Left ventricle myocardium inferior (tissue), 1 donor: ENCODE data around the gene HOXA6. TPM values are rescaled to one million over a fixed set of nuclear protein-coding genes. Genes with fewer than 3 reads are reported as not detected.
A peak's percentile ranks its signal among the peaks of the same experiment; 100 is the strongest.

Experiments
- DNase-seq: peaks from one replicate; pipeline ENCODE4 v3.0.0-alpha.2; 2020
- H3K27ac ChIP-seq: fragments of 200-600 bp; replicated peaks from 2 replicates; pipeline ENCODE4 v1.8.0; 2021
- H3K27me3 ChIP-seq: fragments of 200-600 bp; 2 replicates; pipeline ENCODE4 v1.8.0; 2021; ENCODE audit warnings: low read depth
- H3K36me3 ChIP-seq: fragments of 200-600 bp; 2 replicates; pipeline ENCODE4 v1.8.0; 2021
- H3K4me1 ChIP-seq: fragments of 200-600 bp; 2 replicates; pipeline ENCODE4 v1.8.0; 2021
- H3K4me3 ChIP-seq: fragments of 200-600 bp; 2 replicates; pipeline ENCODE4 v1.8.0; 2021; ENCODE audit warnings: mild to moderate bottlenecking, moderate library complexity
- H3K9me3 ChIP-seq: fragments of 200-600 bp; replicated peaks from 2 replicates; pipeline ENCODE4 v1.8.0; 2021
- CTCF ChIP-seq: fragments of 200-600 bp; IDR thresholded peaks from 2 replicates; pipeline ENCODE4 v1.8.0; 2021; ENCODE audit warnings: antibody characterized with exemption, mild to moderate bottlenecking, borderline replicate concordance
- intact Hi-C: fragments of 100-400 bp; cut with micrococcal nuclease; formaldehyde crosslinking; loops from one replicate; pipeline ENCODE4 v1.11.0; 2022
- total RNA-seq: library from RNA; stranded (reverse); fragmentation: NEBNext Ultra II Directional; extraction: Animal tissue kit (Norgen Biotek cat#: 25700); gene quantifications from one replicate; pipeline ENCODE4 v1.2.1, GENCODE V29; 2021
- donor health status: DM: no; HTN: yes; CAD: no; lungs with severe emphysema.

HOXA6 gene
- total RNA-seq, 1 donor from 2014 or later = not detected

- no peak overlapping the region for H3K27ac ChIP-seq
- no peaks in the 10 kb centered on the region for H3K9me3 ChIP-seq
- H3K4me1 ChIP-seq = peaks cover 48% of the 10 kb centered on the region
- no peak for DNase-seq
- intact Hi-C loops = no loop called here
- no peak overlapping the region for H3K4me3 ChIP-seq
- TF ChIP-seq CTCF = no peak
- H3K27me3 ChIP-seq = peaks cover 100% of the 10 kb centered on the region
- no peaks in the 10 kb centered on the region for H3K36me3 ChIP-seq
Measured at GRCh38 chr7:27167916-27168264, 20.3 kb upstream of the HOXA6 start.

- Histone ChIP-seq H3K36me3 (no peaks in the 10 kb centered on the region), H3K9me3 (no peaks in the 10 kb centered on the region), H3K4me3 (peak overlapping the region; percentile 54), H3K27ac (no peak overlapping the region), H3K27me3 (peaks cover 100% of the 10 kb centered on the region), H3K4me1 (peaks cover 39% of the 10 kb centered on the region)
- peak; percentile 1 for DNase-seq
- no peak for TF ChIP-seq CTCF
- intact Hi-C loops = no loop called here
Measured at GRCh38 chr7:27166531-27167505, 19.2 kb upstream of the HOXA6 start.

- Histone ChIP-seq H3K27me3 (peaks cover 100% of the 10 kb centered on the region), H3K4me3 (peak overlapping the region; percentile 54)
- intact Hi-C loops = no loop called here
Measured at GRCh38 chr7:27165996-27166530, 18.5 kb upstream of the HOXA6 start.

GRCh38 chr7:27165089-27165995, 17.8 kb upstream of the HOXA6 start, which contains the start of gene HOXA9:
Gene HOXA9, minus strand, starts transcription at chr7:27165537. Its CDS starts 80 bp downstream, at chr7:27165457.
- peaks cover 52% of the 10 kb centered on the region for H3K4me1 ChIP-seq
- H3K4me3 ChIP-seq = peak within 1 kb of the TSS; percentile 54
- no peaks in the 10 kb centered on the region for H3K36me3 ChIP-seq
- H3K27me3 ChIP-seq = peaks cover 100% of the 10 kb centered on the region
- DNase-seq = peak; percentile 32
- TF ChIP-seq CTCF = no peak
- no peak within 1 kb of the TSS for H3K27ac ChIP-seq
- intact Hi-C loops = no loop called here
- H3K9me3 ChIP-seq = no peaks in the 10 kb centered on the region

More at GRCh38 chr7:27165996-27166530, 18.5 kb upstream of the HOXA6 start:
- TF ChIP-seq CTCF = no peak
- no peaks in the 10 kb centered on the region for H3K9me3 ChIP-seq
- H3K27ac ChIP-seq = no peak overlapping the region
- peak; percentile 9 for DNase-seq
- H3K36me3 ChIP-seq = no peaks in the 10 kb centered on the region
- H3K4me1 ChIP-seq = peaks cover 44% of the 10 kb centered on the region
